Uterus (tissue), 2 donors: ENCODE results near the gene CCDC137.

Experiments
- POLR2A ChIP-seq, 2 donors: fragments of 450-650 bp; IDR thresholded peaks; one replicate each; pipeline ENCODE4 v1.6.1; 2016; ENCODE audit warnings: antibody characterized with exemption in 2 of 2, mild to moderate bottlenecking in 1 of 2, moderate library complexity in 1 of 2
- TF ChIP-seq, protein P1 (sequence below), 4 experiments: fragments of 200-600 bp in 2 of 4; fragments of 450-650 bp in 2 of 4; sonication (generic) in 2 of 4; IDR thresholded peaks; one replicate each; pipeline ENCODE4 v1.5.1; 2016 to 2019; ENCODE audit warnings: antibody characterized with exemption in 4 of 4, mild to moderate bottlenecking in 2 of 4, moderate library complexity in 1 of 4

DNA sequence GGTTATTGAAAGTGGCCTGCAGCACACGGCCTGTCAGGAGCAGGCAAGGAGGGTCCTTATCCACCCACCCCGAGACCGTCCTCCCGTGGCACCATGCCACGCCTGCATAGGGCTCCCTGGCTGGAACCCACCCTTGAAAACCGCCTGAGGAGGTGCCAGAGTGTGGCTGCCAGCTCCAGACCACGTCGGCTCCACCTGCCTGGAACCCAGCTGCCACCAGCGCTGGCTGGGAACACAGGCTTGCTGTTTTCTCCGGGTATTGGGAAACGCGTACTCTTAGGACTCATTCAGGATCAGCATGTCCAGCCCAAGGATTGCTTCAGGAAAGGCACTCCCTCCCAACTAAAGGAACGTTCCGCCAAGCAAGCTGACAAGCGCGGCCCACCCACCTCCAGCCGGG is 10.4 kb downstream of the CCDC137 start:
- TF ChIP-seq, protein P1, sequence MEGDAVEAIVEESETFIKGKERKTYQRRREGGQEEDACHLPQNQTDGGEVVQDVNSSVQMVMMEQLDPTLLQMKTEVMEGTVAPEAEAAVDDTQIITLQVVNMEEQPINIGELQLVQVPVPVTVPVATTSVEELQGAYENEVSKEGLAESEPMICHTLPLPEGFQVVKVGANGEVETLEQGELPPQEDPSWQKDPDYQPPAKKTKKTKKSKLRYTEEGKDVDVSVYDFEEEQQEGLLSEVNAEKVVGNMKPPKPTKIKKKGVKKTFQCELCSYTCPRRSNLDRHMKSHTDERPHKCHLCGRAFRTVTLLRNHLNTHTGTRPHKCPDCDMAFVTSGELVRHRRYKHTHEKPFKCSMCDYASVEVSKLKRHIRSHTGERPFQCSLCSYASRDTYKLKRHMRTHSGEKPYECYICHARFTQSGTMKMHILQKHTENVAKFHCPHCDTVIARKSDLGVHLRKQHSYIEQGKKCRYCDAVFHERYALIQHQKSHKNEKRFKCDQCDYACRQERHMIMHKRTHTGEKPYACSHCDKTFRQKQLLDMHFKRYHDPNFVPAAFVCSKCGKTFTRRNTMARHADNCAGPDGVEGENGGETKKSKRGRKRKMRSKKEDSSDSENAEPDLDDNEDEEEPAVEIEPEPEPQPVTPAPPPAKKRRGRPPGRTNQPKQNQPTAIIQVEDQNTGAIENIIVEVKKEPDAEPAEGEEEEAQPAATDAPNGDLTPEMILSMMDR (IDR thresholded peaks at IDR 0.05): no peak
- no peak for TF ChIP-seq POLR2A (IDR thresholded peaks at IDR 0.05)
